PFSK-1 (cell line): Measurements from ENCODE around the gene SMIM5.

ENCODE experiments used
- FOXP2 ChIP-seq: optimal IDR thresholded peaks from 2 replicates; pipeline ENCODE3; 2011; ENCODE audit warnings: borderline replicate concordance, control low read depth, inconsistent platforms; ENCODE audit not compliant: insufficient read depth; ENCODE audit errors: extremely low read length, extremely low read depth
- POLR2AphosphoS5 ChIP-seq: IDR thresholded peaks from 2 replicates; pipeline ENCODE4 v1.6.1; 2012; ENCODE audit warnings: low read depth, mild to moderate bottlenecking, control low read depth, low read length, moderate library complexity
- REST ChIP-seq, 2 experiments: IDR thresholded peaks; 2 replicates each; pipeline versions ENCODE4 v1.6.1 to v1.8.0; 2011 to 2012; ENCODE audit warnings: low read depth in 2 of 2, low read length in 2 of 2, control low read depth in 1 of 2, inconsistent platforms in 1 of 2, mild to moderate bottlenecking in 1 of 2, moderate library complexity in 1 of 2; ENCODE audit not compliant: insufficient read depth in 1 of 2
- SIN3A ChIP-seq: IDR thresholded peaks from 2 replicates; pipeline ENCODE4 v1.6.1; 2012; ENCODE audit warnings: mild to moderate bottlenecking, low read length, moderate library complexity, borderline replicate concordance; ENCODE audit not compliant: insufficient read depth
- TAF1 ChIP-seq: IDR thresholded peaks from 2 replicates; pipeline ENCODE4 v1.6.1; 2012; ENCODE audit warnings: low read length, control low read depth, borderline replicate concordance; ENCODE audit not compliant: insufficient read depth

Gene SMIM5

GRCh38 chr17:75596320-75597087 lies 36.7 kb upstream of the SMIM5 start:
- no peak for TF ChIP-seq SIN3A
- TF ChIP-seq TAF1, result no peak

- TF ChIP-seq SIN3A, result no peak
- TF ChIP-seq FOXP2, result no peak
- no peak for TF ChIP-seq REST (IDR thresholded peaks at IDR 0.05; ENCODE audit: insufficient read depth in 1 of 2, low read depth in 2 of 2, low read length in 2 of 2)
- no peak for TF ChIP-seq TAF1
- TF ChIP-seq POLR2AphosphoS5, result no peak
These were observed 31.9 kb upstream of the SMIM5 start for GRCh38 chr17:75601057-75601987.

GRCh38 chr17:75602644-75603043 lies 30.6 kb upstream of the SMIM5 start:
- no peak for TF ChIP-seq SIN3A
- TF ChIP-seq TAF1, result no peak
- no peak for TF ChIP-seq REST (IDR thresholded peaks at IDR 0.05; ENCODE audit: insufficient read depth in 1 of 2, low read depth in 2 of 2, low read length in 2 of 2)
- no peak for TF ChIP-seq POLR2AphosphoS5
- TF ChIP-seq FOXP2, result no peak

GRCh38 chr17:75603123-75603522 lies 30.1 kb upstream of the SMIM5 start:
- no peak for TF ChIP-seq TAF1
- TF ChIP-seq POLR2AphosphoS5, result no peak
- no peak for TF ChIP-seq FOXP2
- no peak for TF ChIP-seq REST (IDR thresholded peaks at IDR 0.05; ENCODE audit: insufficient read depth in 1 of 2, low read depth in 2 of 2, low read length in 2 of 2)
- TF ChIP-seq SIN3A, result no peak

GRCh38 chr17:75604034-75604695 lies 29.1 kb upstream of the SMIM5 start:
- TF ChIP-seq SIN3A (no peak), TAF1 (no peak), FOXP2 (no peak), POLR2AphosphoS5 (no peak), REST (IDR thresholded peaks at IDR 0.05; ENCODE audit: insufficient read depth in 1 of 2, low read depth in 2 of 2, low read length in 2 of 2) (no peak)
